HepG2 (cell line): ENCODE data around the gene RB1. TPM values are rescaled to one million over a fixed set of nuclear protein-coding genes. Genes with fewer than 3 reads are reported as not detected.

Experiments used
- CHCHD3 ChIP-seq: sonication (generic); formaldehyde crosslinking; IDR thresholded peaks from 2 replicates; pipeline ENCODE4 v1.8.0; 2022; ENCODE audit warnings: mild to moderate bottlenecking, missing genetic modification reagents, moderate library complexity
- CHD4 ChIP-seq: fragments of 200-600 bp; sonication (generic); IDR thresholded peaks from 2 replicates; pipeline ENCODE4 v1.7.0; 2017; ENCODE audit warnings: mild to moderate bottlenecking, low read length, borderline replicate concordance
- CTCF ChIP-seq: sonication (generic); formaldehyde crosslinking; IDR thresholded peaks from 2 replicates; pipeline ENCODE4 v1.5.0; 2020; ENCODE audit warnings: mild to moderate bottlenecking, missing genetic modification reagents, moderate library complexity
- EED ChIP-seq: sonication (generic); formaldehyde crosslinking; IDR thresholded peaks from 2 replicates; pipeline ENCODE4 v1.5.0; 2020; ENCODE audit warnings: mild to moderate bottlenecking, missing genetic modification reagents
- FOSL1 ChIP-seq: sonication (generic); formaldehyde crosslinking; IDR thresholded peaks from 2 replicates; pipeline ENCODE4 v1.9.0; 2021; ENCODE audit warnings: missing genetic modification reagents, borderline replicate concordance
- HOXD1 ChIP-seq: sonication (generic); formaldehyde crosslinking; IDR thresholded peaks from 2 replicates; pipeline ENCODE4 v1.5.0; 2020; ENCODE audit warnings: missing genetic modification reagents
- MXD3 ChIP-seq: IDR thresholded peaks from 2 replicates; pipeline ENCODE4 v1.6.1; 2016; ENCODE audit warnings: mild to moderate bottlenecking, missing biosample characterization, missing genetic modification reagents
- MYC ChIP-seq: sonication (generic); formaldehyde crosslinking; IDR thresholded peaks from 2 replicates; pipeline ENCODE4 v1.9.0; 2021; ENCODE audit warnings: missing genetic modification reagents, borderline replicate concordance
- NR1H2 ChIP-seq: sonication (generic); formaldehyde crosslinking; IDR thresholded peaks from 2 replicates; pipeline ENCODE4 v1.8.1; 2022; ENCODE audit warnings: low read depth, missing genetic modification reagents, borderline replicate concordance
- PHF21A ChIP-seq: sonication (generic); formaldehyde crosslinking; IDR thresholded peaks from 2 replicates; pipeline ENCODE4 v1.5.0; 2020; ENCODE audit warnings: mild to moderate bottlenecking, missing genetic modification reagents
- PHF8 ChIP-seq: sonication (generic); formaldehyde crosslinking; IDR thresholded peaks from 2 replicates; pipeline ENCODE4 v1.5.0; 2020; ENCODE audit warnings: missing genetic modification reagents
- REST ChIP-seq, 2 experiments: IDR thresholded peaks; 2 replicates each; pipeline ENCODE4 v1.6.1; 2011 to 2012; ENCODE audit warnings: low read length in 2 of 2, borderline replicate concordance in 1 of 2, low read depth in 1 of 2, mild to moderate bottlenecking in 1 of 2, moderate library complexity in 1 of 2
- TRAFD1 ChIP-seq: sonication (generic); formaldehyde crosslinking; IDR thresholded peaks from 2 replicates; pipeline ENCODE4 v1.5.1; 2020; ENCODE audit warnings: missing genetic modification reagents, mild to moderate bottlenecking, borderline replicate concordance
- UBTF ChIP-seq: sonication (generic); formaldehyde crosslinking; IDR thresholded peaks from 2 replicates; pipeline ENCODE4 v1.4.0; 2020; ENCODE audit warnings: mild to moderate bottlenecking, missing genetic modification reagents
- ZBTB38 ChIP-seq: sonication (generic); formaldehyde crosslinking; IDR thresholded peaks from 2 replicates; pipeline ENCODE4 v1.5.1; 2020; ENCODE audit warnings: mild to moderate bottlenecking, missing genetic modification reagents
- ZNF180 ChIP-seq: sonication (generic); formaldehyde crosslinking; IDR thresholded peaks from 2 replicates; pipeline ENCODE4 v1.4.0; 2020; ENCODE audit warnings: low read depth, missing genetic modification reagents, borderline replicate concordance
- ZNF678 ChIP-seq: sonication (generic); formaldehyde crosslinking; IDR thresholded peaks from 2 replicates; pipeline ENCODE4 v1.4.0; 2020; ENCODE audit warnings: mild to moderate bottlenecking, missing genetic modification reagents
- ZNF816 ChIP-seq: sonication (generic); formaldehyde crosslinking; IDR thresholded peaks from 2 replicates; pipeline ENCODE4 v1.8.0; 2022; ENCODE audit warnings: missing genetic modification reagents, mild to moderate bottlenecking, borderline replicate concordance
- ZNF839 ChIP-seq: sonication (generic); formaldehyde crosslinking; IDR thresholded peaks from 2 replicates; pipeline ENCODE4 v1.4.0; 2020; ENCODE audit warnings: missing genetic modification reagents, mild to moderate bottlenecking, borderline replicate concordance
- ZSCAN30 ChIP-seq: sonication (generic); formaldehyde crosslinking; IDR thresholded peaks from 2 replicates; pipeline ENCODE4 v1.5.0; 2020; ENCODE audit warnings: mild to moderate bottlenecking, missing genetic modification reagents
- polyA plus RNA-seq, 8 experiments: library from polyadenylated mRNA; depleted of rRNA in 3 of 8; stranded (reverse) in 7 of 8; unstranded in 1 of 8; fragments of >200 nt; fragmentation: Illumina TruSeq in 4 of 8; extraction: Trizol in 4 of 8; gene quantifications; 2 replicates each; pipeline versions ENCODE4 v1.2.1 to v1.2.3, GENCODE V29; 2011 to 2016; ENCODE audit warnings: low read depth in 4 of 8, missing spikeins in 1 of 8, mixed read lengths in 1 of 8; ENCODE audit not compliant: insufficient read depth in 1 of 8
- total RNA-seq, 5 experiments: library from RNA; depleted of rRNA; stranded (reverse); fragments of >200 nt; fragmentation: Illumina TruSeq; extraction: Trizol; gene quantifications; 2 replicates each; pipeline ENCODE4 v1.2.3, GENCODE V29; 2016; ENCODE audit warnings: low read depth in 1 of 5

The RB1 gene
- total and polyA plus RNA-seq, 2 of the 13 experiments (the other 11 are each of a cell fraction or from before 2014, with no cell fraction given): 15.6 to 23.7 TPM

- no peak for TF ChIP-seq PHF21A
- TF ChIP-seq MXD3: no peak
- no peak for TF ChIP-seq HOXD1
- TF ChIP-seq NR1H2 (CRISPR knock-in tag): no peak
- no peak for TF ChIP-seq ZBTB38 (CRISPR knock-in tag)
- no peak for TF ChIP-seq UBTF (CRISPR knock-in tag)
- no peak for TF ChIP-seq FOSL1 (CRISPR knock-in tag)
- TF ChIP-seq ZNF678 (CRISPR knock-in tag): no peak
- no peak for TF ChIP-seq MYC
- TF ChIP-seq CTCF: peak; percentile 65
- no peak for TF ChIP-seq TRAFD1 (CRISPR knock-in tag)
- no peak for TF ChIP-seq ZNF816 (CRISPR knock-in tag)
- TF ChIP-seq PHF8 (CRISPR knock-in tag): no peak
- no peak for TF ChIP-seq CHCHD3 (CRISPR knock-in tag)
- TF ChIP-seq ZSCAN30 (CRISPR knock-in tag): no peak
- TF ChIP-seq ZNF180: no peak
- TF ChIP-seq CHD4: no peak
- no peak for TF ChIP-seq EED (CRISPR knock-in tag)
- no peak for TF ChIP-seq ZNF839
- no peak for TF ChIP-seq REST (IDR thresholded peaks at IDR 0.05; ENCODE audit: borderline replicate concordance in 1 of 2, low read depth in 1 of 2, low read length in 2 of 2)
Measured at GRCh38 chr13:48334534-48335127, 31.1 kb downstream of the RB1 start (continued).
